GM18519 (cell line): ENCODE data around the gene CA11.

ENCODE experiments used
- ATAC-seq: cut with Tn5 transposase; IDR thresholded peaks from one replicate; pipeline ENCODE4 v1.9.1; 2021; ENCODE audit warnings: mild to moderate bottlenecking, moderate library complexity; ENCODE audit not compliant: unreplicated experiment, low FRiP score

CA11 gene

DNA sequence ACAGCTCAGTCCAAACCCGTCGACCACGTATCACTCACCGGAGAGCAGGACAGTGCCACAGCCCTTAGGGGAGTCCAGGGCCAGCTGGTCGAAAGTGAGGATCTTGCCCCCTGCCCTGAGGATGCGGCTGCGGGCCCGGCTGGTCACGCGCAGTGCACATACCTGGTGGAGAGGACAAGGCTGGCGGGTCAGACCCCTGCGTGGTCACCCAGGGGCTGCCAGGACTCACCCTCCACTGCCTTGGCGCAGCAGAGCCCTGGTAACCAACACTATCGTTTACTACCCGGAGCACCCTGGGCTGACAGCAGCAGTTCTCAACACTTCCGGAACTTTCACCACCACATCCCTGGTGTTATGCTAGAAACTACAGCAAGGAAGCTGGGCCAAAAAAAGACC is 29.9 kb downstream of the CA11 start:
- ATAC-seq = no peak

- no peak for ATAC-seq
Measured at GRCh38 chr19:48615231-48616040, 30.6 kb downstream of the CA11 start.

- no peak for ATAC-seq
Measured at GRCh38 chr19:48614436-48615230, 31.4 kb downstream of the CA11 start, which contains the start of gene FAM83E. FAM83E (minus strand) TSS chr19:48615076; CDS start chr19:48613372, 1,704 bp downstream.

DNA sequence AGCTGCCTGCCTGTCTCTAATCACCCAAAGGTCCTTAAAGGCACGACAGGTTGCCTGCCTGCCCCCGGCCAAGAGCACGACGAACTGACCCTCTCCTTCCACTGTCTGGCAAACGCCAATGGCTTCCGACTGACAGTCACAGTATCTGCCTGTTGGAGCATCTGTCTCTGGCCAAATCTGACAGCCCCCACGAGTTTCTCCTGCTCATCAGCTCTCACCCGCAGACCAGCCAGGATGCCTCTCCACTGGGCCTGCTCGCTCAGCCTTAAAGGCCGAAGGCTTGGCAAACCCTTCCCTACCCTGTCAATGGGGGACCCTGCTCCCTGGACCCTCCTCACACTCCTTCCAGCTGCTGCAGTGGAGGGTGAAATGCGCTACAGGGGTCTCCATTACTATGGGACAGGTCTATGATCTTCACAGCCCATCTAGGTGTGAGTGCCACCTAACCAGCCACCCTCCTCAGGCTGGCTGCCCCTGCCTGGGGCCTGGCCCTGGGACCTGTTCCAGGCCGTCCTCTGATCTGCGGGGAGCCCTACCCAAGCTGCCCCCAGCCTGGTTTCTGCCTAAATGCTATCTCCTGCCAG is 32.0 kb downstream of the CA11 start:
- no peak for ATAC-seq

GRCh38 chr19:48613024-48613851 is 32.7 kb downstream of the CA11 start:
- no peak for ATAC-seq

- no peak for ATAC-seq
Measured at GRCh38 chr19:48611872-48612271, 34.1 kb downstream of the CA11 start.

DNA sequence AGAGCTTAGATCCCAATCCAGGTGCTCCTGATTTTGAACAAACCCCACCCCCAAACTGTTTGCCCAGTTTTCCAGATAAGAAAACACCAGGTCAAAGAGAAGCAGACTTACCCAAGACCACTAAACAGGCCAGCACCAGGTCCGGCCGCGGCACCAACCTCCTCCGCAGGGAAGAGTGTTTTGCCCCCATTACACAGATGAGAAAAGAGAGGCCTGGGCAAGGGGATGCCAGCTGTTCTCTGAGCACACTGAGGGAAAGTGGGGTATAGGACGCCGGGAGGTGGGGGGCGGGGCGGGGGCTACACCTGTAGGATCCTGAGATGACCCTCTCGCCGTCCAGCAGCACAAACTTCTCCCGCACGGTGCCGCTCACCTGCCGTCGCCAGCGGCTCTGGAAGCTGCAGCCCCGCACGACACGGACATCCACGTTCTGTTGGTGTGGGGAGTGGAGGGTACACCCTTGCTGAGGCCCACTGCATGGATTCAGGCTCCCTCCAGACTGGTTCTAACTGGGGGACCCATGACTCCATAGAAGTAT is 36.3 kb downstream of the CA11 start:
- no peak for ATAC-seq

- ATAC-seq = no peak
Measured at GRCh38 chr19:48608798-48609263, 37.2 kb downstream of the CA11 start.

DNA sequence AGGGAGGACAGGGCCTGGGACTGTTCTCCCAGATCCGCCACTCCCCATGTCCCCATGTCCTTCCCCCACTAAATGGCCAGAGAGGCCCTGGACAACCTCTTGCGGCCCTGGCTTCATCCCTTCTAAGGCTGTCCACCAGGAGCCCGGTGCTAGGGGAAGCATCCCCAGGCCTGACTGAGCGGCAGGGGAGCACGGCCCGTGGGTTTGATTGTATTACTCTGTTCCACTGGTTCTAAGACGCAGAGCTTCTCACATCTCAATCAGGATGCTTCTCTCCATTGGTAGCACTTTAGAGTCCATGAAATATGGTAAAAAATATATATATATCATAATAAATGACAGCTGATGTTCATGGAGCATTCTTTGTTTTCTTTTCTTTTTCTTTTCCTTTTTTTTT is 38.6 kb downstream of the CA11 start:
- ATAC-seq = no peak

DNA sequence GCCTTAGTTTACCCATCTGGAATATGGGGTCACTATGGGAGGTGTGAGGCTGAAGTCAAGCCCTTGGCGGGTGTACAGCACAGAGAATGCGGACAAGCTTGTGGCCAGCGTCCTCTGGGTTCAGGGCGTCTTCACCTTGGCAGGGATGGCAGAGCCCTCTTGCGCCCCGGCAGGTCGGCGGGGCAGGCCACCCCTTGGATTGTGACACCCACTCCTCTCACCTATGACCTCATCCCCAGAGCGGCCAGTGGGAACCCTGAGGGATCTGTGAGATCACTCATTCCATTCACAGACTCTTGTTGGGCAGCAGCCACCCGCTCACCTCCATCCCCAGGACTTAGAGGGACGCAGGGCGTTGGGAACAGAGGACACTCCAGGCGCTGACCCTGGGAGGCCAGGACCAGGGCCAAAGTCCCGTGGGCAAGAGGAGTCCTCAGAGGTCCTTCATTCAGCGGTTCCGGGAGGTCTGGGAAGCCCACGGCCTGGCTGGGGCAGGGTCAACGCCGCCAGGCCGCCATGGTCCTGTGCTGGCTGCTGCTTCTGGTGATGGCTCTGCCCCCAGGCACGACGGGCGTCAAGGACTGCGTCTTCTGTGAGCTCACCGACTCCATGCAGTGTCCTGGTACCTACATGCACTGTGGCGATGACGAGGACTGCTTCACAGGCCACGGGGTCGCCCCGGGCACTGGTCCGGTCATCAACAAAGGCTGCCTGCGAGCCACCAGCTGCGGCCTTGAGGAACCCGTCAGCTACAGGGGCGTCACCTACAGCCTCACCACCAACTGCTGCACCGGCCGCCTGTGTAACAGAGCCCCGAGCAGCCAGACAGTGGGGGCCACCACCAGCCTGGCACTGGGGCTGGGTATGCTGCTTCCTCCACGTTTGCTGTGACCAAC is 39.3 kb downstream of the CA11 start, which contains the start of gene SPACA4:
Gene SPACA4, plus strand, starts transcription at position 280 of the 896 bp plus-strand sequence. Its CDS starts 237 bp downstream, at position 517.
- ATAC-seq = no peak

DNA sequence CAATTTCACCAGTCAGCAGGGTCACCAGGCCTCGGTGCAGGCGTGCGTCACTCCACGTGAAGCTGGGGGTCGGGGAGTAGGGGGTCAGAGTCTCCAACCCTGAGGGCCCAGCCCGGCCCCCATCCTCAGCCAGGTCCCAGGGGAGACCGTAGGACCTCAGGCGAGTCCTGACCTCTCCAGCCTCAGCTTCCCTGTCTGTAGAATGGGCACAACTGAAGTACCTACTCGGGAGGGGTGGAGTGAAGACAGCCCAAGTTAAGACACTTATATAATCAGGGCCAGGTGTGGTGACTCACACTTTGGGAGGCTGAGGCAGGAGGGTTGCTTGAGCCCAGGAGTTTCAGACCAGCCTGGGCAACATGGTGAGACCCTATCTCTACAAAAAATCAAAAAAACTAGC is 42.1 kb downstream of the CA11 start:
- ATAC-seq = no peak

GRCh38 chr19:48603449-48603848 is 42.5 kb downstream of the CA11 start:
- no peak for ATAC-seq

- no peak for ATAC-seq
Measured at GRCh38 chr19:48603001-48603400, 43.0 kb downstream of the CA11 start.

DNA sequence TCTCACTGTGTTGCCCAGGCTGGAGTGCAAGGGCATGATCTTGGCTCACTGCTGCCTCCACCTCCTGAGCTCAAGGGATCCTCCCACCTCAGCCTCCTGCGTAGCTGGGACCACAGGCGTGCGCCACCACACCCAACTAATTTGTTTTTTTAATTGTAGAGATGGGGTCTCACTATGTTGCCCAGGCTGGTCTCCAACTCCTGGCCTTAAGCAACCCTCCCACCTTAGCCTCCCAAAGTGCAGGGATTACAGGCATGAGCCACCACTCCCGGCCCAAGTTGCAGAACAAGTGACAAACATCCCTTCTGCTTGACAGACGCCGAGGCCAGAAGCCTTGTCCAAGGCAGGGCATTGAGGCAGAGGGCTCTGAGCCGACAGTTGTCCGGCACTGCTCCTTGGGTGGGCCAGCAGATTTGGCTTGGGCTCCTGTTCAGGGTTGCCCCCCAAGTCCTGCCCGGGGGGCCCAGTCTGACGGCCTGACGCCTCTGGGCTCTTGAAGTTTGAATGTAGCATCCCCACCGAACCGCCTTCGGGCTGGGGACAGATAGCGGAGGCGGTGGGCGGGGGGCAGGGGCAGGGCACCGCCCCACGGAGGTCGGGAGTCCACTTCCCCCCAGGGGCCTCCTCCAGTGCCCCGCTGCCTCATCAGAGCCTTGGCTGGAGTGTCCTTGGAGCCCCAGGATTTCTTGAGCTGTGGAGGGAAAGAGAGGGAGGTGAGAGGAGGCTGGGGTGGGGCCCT is 45.1 kb downstream of the CA11 start:
- ATAC-seq = no peak

DNA sequence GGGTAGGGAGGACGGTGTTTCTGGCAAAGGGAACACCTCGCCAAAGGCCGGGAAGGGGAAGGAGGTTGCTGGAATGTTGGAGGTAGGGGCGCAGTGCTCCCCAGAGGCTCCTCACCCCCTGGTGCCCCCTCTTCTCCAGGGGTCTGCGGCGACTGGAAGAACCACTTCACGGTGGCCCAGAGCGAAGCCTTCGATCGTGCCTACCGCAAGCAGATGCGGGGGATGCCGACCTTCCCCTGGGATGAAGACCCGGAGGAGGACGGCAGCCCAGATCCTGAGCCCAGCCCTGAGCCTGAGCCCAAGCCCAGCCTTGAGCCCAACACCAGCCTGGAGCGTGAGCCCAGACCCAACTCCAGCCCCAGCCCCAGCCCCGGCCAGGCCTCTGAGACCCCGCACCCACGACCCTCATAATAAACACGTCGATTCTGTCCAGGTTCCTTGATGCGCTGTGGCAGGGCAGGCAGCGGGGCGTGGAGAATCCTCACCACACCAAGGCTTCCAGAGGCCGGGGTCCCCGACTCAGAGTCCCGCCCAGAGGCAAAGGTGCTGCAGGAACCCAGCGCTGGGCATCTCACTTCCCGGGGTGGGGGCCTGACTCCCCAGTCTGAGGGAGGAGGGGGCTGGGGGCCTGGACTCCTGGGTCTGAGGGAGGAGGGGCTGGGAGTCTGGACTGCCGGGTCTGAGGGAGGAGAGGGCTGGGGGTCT is 46.8 kb downstream of the CA11 start:
- ATAC-seq = no peak

DNA sequence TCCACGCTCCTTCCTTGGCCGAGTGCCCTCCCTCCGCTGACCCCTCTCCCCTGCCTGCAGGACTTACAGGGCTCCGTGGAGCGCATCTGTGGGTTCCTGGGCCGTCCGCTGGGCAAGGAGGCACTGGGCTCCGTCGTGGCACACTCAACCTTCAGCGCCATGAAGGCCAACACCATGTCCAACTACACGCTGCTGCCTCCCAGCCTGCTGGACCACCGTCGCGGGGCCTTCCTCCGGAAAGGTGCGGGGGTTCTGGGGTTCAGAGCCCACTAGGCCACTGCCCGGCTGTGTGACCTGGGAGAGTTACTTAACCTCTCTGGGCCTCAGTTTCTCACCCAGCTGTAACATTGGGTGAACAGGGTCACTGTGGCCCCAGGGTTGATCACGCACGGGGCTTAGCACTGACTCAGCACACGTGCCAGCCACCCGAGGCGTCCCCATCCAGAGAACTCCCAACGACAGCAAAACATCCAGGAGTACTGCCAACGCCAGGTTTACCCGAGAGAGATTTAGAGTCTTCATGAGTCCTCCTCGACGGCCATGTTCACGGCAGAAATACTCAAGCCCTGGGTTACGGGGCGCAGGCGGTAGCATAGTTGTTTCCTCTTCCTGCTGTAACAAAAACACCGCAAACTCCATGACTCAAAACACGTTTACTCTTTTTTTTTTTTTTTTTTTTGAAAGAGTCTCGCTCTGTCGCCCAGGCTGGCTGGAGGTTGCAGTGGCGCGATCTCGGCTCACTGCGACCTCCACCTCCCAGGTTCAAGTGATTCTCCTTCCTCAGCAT is 49.1 kb downstream of the CA11 start:
- ATAC-seq = no peak

DNA sequence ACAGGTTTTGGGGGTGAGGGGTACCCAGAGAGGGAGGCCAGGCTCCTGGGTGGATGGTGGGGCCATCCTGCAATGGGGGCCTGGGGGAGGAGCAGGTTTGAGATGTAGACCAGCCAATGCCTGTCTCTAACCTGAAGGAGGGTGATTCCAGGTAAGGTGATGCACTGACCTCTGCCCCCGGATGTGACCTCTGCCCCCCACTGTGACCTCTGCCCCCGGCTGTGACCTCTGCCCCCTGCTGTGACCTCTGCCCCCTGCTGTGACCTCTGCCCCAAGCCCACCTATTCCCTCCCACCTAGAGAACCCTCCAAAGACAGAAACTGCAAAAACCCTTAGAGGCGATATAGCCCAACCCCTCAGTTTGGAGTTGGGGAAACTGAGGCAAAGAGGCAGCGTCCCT is 49.8 kb downstream of the CA11 start:
- ATAC-seq = no peak
